KBM-7 (cell line): ENCODE measurements around the gene ZMPSTE24.

Experiments used
- DNase-seq: peaks from one replicate; pipeline ENCODE4 v3.0.0-alpha.2; 2015
- in situ Hi-C: fragments of 300-500 bp; cut with MboI; formaldehyde crosslinking; loops from 2 replicates; pipeline ENCODE4 v1.14.3; 2020; ENCODE audit warnings: low sequenced_read_pairs, low pct_unique_long_range_greater_than_20kb, mixed read lengths

The ZMPSTE24 gene

GRCh38 chr1:40301066-40301465, 43.0 kb downstream of the ZMPSTE24 start:
- DNase-seq = no peak
- in situ Hi-C loops = no loop called here

GRCh38 chr1:40301541-40302299, 43.7 kb downstream of the ZMPSTE24 start:
- no peak for DNase-seq
- in situ Hi-C loops = no loop called here

GRCh38 chr1:40302475-40302874, 44.4 kb downstream of the ZMPSTE24 start:
- in situ Hi-C loops = no loop called here
- DNase-seq = no peak

DNA sequence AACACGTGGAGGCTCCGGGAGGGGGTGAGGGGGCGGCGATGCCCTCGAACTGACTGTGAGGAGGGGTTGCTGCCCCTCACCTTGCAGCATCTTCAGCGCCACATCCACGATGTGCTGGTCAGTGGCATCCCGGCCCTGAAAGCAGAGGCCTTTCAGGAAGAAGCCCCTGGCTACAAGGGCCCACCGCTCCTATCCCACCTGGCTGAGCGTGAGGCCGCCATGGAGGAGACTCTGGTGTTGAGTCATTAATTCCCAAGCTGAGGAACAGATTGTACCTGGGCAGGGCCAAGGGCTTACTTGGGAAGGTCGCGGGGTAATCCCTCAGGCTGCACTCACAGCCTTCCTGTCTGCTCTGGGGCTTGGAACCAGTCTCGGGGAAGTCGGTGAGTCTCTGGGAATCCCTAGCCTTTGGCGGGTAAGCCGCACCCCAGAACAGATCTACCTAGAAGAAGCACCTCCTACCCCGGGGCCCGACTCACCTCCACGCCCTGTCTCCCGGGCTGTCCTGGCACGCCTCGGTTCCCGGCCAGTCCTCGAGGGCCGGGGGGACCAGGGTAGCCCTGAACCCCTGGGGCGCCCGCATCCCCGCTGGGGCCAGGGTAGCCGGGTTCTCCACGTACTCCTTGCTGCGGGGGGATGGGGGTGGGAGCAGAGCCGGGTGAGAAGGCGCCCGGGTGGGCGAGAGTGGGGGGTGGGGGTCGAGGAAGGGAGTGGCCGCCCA, 45.2 kb downstream of the ZMPSTE24 start:
- no peak for DNase-seq
- in situ Hi-C loops = no loop called here

GRCh38 chr1:40303790-40304189, 45.8 kb downstream of the ZMPSTE24 start:
- DNase-seq = no peak
- in situ Hi-C loops = no loop called here

- in situ Hi-C loops = no loop called here
- DNase-seq = no peak
Measured at GRCh38 chr1:40305451-40305850, 47.4 kb downstream of the ZMPSTE24 start.

DNA sequence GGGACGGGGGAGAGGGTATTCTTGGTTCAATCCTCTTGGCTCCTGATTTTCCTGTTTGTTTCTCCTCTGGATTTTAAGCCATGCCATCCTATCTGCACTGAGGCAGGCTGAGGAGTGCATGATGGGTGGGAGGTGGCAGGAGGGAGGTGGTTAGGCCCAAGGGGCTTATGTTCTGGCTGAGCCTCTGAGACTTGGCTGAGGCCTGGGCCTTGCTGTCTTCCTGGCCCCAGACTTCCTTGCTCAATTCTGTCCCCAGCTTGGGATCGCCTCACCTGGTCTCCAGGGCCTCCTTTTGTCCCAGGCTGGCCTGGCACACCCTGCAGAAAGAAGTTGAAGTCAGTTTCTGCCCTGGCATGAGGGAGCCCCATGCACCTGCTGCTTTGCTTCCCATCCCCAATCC, 47.8 kb downstream of the ZMPSTE24 start:
- in situ Hi-C loops = no loop called here

DNA sequence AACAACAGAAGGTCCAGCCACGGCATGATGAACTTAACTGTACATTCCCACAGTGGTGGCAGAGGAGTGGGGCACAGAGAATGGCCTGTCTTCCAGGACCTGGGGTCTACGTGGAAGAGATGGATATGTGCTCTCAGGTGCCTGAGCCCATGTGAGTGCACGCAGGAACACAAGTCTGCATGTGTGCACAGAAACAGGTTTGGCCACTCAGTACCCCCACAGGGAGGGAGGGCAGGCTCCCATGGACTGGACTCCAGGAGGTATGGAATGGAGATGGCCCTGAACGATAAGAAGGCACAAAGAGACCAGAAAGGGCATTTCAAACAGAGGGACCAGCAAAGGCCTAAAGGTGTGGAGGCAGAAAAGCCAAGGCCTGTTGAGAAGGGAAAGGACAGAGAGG, 48.3 kb downstream of the ZMPSTE24 start:
- no peak for DNase-seq
- in situ Hi-C loops = no loop called here

More for the DNA sequence above, 47.8 kb downstream of the ZMPSTE24 start:
- no peak for DNase-seq

DNA sequence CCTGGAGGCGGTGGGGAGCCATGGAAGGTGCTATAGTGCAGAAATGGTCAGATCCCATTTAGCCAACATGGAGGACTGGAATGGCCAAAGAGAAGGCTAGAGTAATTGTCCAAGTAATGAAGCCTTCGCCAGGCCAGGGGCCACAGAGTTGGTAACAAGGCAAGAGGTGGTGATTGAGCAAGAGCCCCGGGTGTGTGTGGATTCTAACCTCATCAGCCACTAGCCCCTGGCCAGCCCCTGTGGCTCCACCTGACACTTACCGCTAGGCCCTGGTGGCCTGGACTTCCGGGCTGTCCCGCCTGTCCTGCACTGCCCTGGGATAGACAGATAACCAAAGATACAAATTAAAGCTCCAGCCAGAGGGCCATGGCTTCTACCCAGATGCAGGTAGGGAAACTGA, 49.1 kb downstream of the ZMPSTE24 start:
- in situ Hi-C loops = no loop called here
- DNase-seq = no peak

DNA sequence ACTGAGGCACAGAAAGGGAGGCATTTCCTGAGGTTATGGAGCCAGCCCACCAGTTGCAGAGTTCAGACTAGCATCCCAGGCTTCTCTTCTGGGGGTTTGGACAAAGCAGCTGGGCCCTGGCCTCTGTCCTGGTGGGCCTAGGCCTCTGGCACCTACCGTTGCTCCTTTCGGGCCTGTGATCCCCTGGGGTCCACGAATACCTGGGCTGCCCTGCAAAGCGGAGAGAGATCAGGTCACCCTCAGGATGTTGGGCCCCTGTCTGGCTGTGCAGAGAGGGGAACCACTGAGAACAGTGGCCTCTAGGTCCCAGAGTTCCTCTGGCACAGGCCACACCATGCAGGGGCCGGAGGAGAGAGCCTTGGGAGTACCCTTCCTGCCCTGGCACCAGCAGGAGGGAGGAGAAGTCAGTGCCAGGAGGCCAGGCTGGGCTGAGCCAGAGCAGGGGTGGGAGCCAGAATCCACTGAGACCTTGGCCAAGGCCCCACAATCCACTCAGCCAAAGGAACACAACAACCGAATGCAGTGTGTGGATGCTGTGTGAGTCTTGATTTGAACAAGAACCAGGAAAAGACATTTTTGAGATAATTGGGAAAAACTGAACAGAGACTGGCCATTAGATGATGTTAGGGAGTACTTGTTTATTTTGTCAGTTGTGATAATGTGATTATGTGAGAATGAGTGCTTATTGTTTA, 50.1 kb downstream of the ZMPSTE24 start:
- DNase-seq = no peak
- in situ Hi-C loops = no loop called here

DNA sequence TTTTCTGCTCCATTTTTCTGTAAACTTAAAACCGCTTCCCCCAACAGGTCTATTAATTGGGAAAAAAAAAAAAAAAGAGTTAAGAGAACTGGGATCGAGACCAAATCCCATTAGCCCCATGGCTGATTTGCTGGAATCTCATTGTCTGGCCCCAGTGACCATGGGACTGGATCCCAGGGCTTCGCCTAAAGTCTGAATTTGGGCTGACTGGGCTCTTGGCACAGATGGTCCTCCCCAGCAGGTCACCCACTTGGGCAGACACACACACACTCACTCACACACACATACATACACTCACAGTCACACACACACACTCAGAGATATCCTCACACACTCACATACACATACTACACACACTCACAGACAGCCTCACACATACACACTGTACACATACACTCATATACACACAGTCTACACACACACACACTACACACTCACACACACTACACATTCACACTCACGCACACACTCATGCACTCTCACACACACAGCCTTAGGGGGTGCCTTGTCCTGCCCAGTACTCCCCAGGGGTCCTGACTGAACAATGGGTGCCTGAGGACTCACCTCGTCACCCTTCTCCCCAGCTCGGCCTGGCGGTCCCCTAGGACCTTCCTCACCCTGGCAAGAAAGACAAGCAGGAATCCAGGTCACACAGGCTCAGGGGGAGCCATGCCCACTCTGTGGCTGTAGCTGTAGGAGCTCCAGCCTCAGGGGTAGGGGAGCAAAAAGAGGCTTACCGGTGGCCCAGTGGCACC, 51.5 kb downstream of the ZMPSTE24 start:
- in situ Hi-C loops = no loop called here
- DNase-seq = no peak

DNA sequence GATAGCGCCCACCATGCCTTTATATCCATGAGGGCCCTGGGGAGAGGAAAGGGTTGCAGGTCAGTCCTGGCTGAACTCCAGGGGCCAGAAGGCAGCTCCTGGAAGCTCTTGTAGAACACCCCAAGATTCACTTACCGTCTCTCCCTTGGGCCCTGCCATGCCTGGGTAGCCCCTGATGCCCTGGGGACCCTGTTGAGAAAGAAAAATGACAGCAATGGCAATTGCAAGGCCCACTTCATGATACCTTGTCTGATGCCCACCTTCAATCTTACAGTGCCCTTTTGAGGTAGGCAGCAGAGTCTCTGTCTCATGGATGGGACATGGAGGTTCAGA, 52.1 kb downstream of the ZMPSTE24 start:
- in situ Hi-C loops = no loop called here
- no peak for DNase-seq

DNA sequence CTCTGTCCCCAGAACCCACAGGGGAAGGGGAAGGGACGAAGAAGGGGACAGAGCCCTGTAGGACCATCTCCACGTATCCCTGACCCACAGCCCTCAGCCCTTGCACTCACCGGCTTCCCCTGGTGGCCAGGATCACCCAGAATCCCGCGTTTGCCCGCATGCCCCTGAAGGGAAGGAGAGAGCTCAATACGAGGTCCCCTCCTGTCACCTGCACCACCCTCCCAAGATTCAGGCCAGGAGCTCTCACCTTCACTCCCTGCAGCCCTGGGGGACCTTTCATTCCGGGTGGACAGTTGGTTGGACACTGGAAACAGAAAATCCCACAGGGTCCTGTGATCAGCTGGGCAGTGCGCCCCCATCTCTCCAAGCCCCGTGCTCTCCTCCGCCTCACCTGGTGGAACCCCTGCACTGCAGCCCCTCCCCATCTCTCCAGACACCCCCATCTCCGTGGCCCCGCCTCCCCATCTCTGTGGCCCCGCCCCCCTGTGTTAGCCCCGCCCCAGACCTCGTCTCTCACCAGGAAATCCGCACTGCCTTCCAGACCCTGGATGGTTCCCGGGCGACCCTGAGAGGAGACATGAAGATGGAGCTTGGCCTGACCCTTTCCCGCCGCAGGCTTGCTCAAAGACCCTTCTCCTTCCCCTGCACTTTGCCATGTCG, 53.1 kb downstream of the ZMPSTE24 start:
- in situ Hi-C loops = no loop called here
- no peak for DNase-seq

GRCh38 chr1:40311692-40312091, 53.7 kb downstream of the ZMPSTE24 start:
- in situ Hi-C loops = no loop called here

GRCh38 chr1:40312238-40313205, 54.5 kb downstream of the ZMPSTE24 start:
- peak; percentile 79 for DNase-seq
- in situ Hi-C loops = no loop called here

More at GRCh38 chr1:40311692-40312091, 53.7 kb downstream of the ZMPSTE24 start:
- DNase-seq = no peak

DNA sequence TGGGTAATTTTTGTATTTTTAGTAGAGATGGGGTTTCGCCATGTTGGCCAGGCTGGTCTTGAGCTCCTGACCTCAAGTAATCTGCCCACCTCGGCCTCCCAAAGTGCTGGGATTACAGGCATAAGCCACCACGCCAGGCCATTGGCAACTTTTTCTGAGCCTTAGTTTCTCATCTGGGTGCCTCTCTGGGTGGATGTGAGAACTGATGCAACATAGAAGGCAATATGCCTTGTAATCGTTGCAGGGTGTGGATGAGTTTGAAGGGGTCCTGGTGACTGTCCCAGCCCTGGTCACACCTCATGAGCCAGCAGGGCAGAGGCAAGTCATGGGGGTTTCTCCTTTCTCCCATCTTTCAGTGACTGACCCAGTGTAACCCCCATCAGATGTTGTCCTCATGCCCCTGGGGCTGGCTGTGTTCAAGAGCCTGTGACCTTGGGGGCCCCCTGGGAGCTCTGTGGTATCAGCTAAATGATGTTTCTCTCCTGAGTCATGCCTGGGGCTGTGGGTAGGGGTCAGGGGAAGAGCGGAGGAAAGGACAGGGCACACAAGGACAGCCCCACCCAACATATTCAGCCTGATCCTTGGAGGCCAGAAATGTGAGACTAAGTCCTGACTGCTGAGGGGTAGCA, 55.4 kb downstream of the ZMPSTE24 start:
- in situ Hi-C loops = no loop called here
- DNase-seq = no peak

- in situ Hi-C loops = no loop called here
- no peak for DNase-seq
Measured at GRCh38 chr1:40313958-40314720, 56.1 kb downstream of the ZMPSTE24 start.
